Activated CD8-positive, alpha-beta T cell treated with anti-CD3 and anti-CD28 coated beads, Interleukin-2, amount 10 ng/mL, durations not matched to agents 7 days and 5 days (primary cell): ENCODE results near the gene PCCB. TPM values are rescaled to one million over a fixed set of nuclear protein-coding genes. Genes with fewer than 3 reads are reported as not detected.
"Not testable (repeated sequence)": the region's sequence is repeated elsewhere in the genome, so short reads cannot be mapped to it uniquely, and the experiment has no call there.

ENCODE experiments used
- ATAC-seq: fragments of 150-1000 bp; cut with Tn5 transposase; one replicate; pipeline ENCODE4 v1.10.0; 2021; ENCODE audit warnings: moderate library complexity
- CTCF ChIA-PET: fragments of 350-600 bp; sonication (Branson Sonifier 250); formaldehyde crosslinking; loops from one replicate; lab custom pipeline; 2021; ENCODE audit warnings: antibody characterized with exemption; lab: Charles Lee
- POLR2A ChIA-PET: fragments of 350-600 bp; sonication (Branson Sonifier 250); formaldehyde crosslinking; loops from one replicate; lab custom pipeline; 2021; ENCODE audit warnings: antibody characterized with exemption; lab: Charles Lee
- DNase-seq: peaks from one replicate; pipeline ENCODE4 v3.0.0-alpha.2; 2020
- H3K27ac Mint-ChIP-seq: one replicate; pipeline ENCODE4 v1.8.0; 2021; ENCODE audit warnings: mild to moderate bottlenecking, mixed read lengths
- H3K27me3 Mint-ChIP-seq: one replicate; pipeline ENCODE4 v1.8.0; 2021; ENCODE audit warnings: low read depth, mixed read lengths
- H3K36me3 Mint-ChIP-seq: one replicate; pipeline ENCODE4 v1.8.0; 2021; ENCODE audit warnings: low read depth, mixed read lengths
- H3K4me1 Mint-ChIP-seq: one replicate; pipeline ENCODE4 v1.8.0; 2021; ENCODE audit warnings: low read depth, mixed read lengths
- H3K4me3 Mint-ChIP-seq: one replicate; pipeline ENCODE4 v1.8.0; 2021; ENCODE audit warnings: mild to moderate bottlenecking, mixed read lengths
- H3K9me3 Mint-ChIP-seq: one replicate; pipeline ENCODE4 v1.8.0; 2022; ENCODE audit warnings: mixed read lengths; ENCODE audit not compliant: insufficient read depth
- total RNA-seq, 2 experiments: library from RNA; stranded (reverse); gene quantifications; one replicate each; pipeline ENCODE4 v1.2.3, GENCODE V29; 2021

PCCB gene
- total RNA-seq, 2 experiments from 2014 or later = 22.5 to 23.7 TPM

DNA sequence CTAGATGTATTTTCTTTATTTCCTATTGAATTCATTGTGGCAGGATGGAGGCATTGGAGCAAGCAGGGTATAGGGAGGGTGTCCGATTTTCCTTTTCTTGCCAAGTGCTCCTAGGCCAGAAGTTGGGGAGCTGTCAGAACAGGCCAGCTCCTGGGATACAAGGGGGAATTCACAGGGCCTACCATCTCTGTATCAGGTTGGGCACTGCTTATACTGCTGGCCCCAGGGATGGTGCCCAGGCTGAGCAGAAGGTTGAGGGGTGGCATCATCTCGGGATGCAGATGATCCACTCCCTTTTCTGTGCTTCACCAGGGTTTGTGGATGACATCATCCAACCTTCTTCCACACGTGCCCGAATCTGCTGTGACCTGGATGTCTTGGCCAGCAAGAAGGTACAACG is 79.5 kb downstream of the PCCB start:
- ATAC-seq = no peak
- CTCF ChIA-PET = no interaction called here
- Mint-ChIP-seq H3K27me3 (no peaks in the 10 kb centered on the region), H3K36me3 (peaks cover 58% of the 10 kb centered on the region), H3K9me3 (no peaks in the 10 kb centered on the region), H3K4me1 (no peaks in the 10 kb centered on the region), H3K4me3 (no peak overlapping the region), H3K27ac (no peak overlapping the region)
- POLR2A ChIA-PET = no interaction called here
- no peak for DNase-seq

DNA sequence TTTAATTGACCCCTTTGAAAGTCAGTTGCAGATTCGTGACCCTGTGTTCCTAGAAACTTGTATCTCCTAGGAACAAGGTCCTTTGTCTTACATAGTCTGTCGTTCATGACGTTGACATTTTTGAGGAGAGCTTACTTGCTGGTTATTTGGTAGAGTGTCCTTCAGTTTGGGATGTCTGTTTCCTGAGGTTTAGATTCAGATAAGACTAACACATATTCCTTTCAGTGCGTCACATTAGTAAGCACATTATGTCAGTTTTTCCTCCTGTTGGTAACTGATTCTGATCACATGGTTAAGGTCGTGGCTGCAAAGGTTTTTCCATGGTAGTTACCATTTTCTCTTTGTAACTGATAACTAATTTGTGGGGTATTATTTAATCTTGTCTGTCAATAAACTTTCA is 80.8 kb downstream of the PCCB start:
- ChIA-PET POLR2A (no interaction called here), CTCF (no interaction called here)
- Mint-ChIP-seq H3K36me3 (peaks cover 57% of the 10 kb centered on the region), H3K4me3 (no peak overlapping the region), H3K27ac (no peak overlapping the region), H3K27me3 (no peaks in the 10 kb centered on the region), H3K9me3 (no peaks in the 10 kb centered on the region), H3K4me1 (no peaks in the 10 kb centered on the region)
- DNase-seq (no peak), ATAC-seq (no peak)

DNA sequence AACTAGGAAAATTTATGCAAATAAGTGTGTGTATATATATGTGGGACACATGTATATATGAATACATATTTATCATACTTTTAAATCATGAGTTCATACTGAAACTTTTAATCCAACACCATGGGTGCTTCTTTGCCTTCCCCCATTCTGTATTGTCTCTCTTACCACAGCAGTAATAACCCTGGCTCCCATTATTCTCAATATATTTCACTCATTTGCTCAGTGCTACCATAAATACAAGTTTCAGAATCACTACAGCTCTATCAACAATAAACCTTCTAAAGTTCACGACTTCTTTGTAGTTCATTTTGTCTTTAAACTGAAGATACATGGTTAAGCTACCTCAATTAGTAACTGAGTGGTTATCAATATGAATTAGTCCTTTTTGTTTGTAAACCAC is 82.2 kb downstream of the PCCB start:
- H3K4me1 Mint-ChIP-seq = no peaks in the 10 kb centered on the region
- no peak overlapping the region for H3K27ac Mint-ChIP-seq
- DNase-seq = no peak
- H3K27me3 Mint-ChIP-seq = no peaks in the 10 kb centered on the region
- H3K36me3 Mint-ChIP-seq = peaks cover 59% of the 10 kb centered on the region
- POLR2A ChIA-PET = no interaction called here
- H3K4me3 Mint-ChIP-seq = no peak overlapping the region
- CTCF ChIA-PET = no interaction called here
- no peaks in the 10 kb centered on the region for H3K9me3 Mint-ChIP-seq
- ATAC-seq = no peak

DNA sequence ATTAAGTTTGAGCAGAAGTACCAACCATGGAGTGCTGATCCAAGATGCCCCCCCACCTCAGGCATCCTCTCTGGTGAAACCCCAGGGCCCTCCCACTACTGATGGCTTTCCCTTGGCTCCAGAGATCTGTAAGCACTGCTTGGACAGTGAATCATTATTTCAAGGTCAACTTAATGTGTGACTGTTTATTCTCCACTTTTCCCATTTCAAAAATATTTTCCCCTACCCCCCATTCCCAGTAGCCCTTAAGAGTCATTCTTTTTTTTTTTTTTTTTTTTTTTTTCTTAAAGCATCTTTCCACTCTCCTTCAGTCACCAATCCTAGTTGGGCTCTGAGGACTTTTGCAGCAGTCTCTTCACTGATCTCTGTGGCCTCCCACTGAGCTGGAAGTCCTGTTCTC is 82.6 kb downstream of the PCCB start:
- H3K36me3 Mint-ChIP-seq = peaks cover 56% of the 10 kb centered on the region
- H3K4me3 Mint-ChIP-seq = no peak overlapping the region
- ChIA-PET POLR2A (interaction anchor here (1.4 kb wide), 1 partner anchor 420 kb away, joined by 6 read pairs; the partner anchor contains the start of gene STAG1), CTCF (interaction anchor here (1.8 kb wide), 1 partner anchor 27 kb away, joined by 6 read pairs; no protein-coding TSS in a partner anchor)
- H3K4me1 Mint-ChIP-seq = no peaks in the 10 kb centered on the region
- no peak overlapping the region for H3K27ac Mint-ChIP-seq
- H3K9me3 Mint-ChIP-seq = no peaks in the 10 kb centered on the region
- no peaks in the 10 kb centered on the region for H3K27me3 Mint-ChIP-seq
- ATAC-seq (no peak), DNase-seq (no peak)

DNA sequence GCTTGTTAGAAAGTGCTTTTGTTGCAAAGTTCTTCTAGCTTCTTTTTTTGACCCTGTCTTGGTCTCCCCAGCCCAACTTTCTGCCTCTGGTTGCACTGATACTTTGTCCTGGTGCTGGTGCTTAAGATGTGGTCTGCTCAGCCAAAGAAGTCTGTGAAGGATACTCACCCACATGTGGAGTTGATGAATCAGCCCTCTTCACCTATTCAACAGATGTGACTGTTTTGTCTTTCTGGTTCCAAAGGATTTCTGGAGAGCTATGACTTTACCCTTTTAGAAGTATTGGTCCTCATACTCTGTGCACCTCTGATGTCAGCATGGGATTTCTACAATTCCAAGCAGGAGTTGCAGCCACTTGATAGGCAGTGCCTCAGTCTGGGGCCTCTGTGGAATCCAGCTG is 84.1 kb downstream of the PCCB start:
- no peaks in the 10 kb centered on the region for H3K4me1 Mint-ChIP-seq
- H3K27ac Mint-ChIP-seq = no peak overlapping the region
- ATAC-seq (no peak), DNase-seq (no peak)
- CTCF ChIA-PET = interaction anchor here (1.8 kb wide), 1 partner anchor 28 kb away, joined by 6 read pairs; no protein-coding TSS in a partner anchor
- no peaks in the 10 kb centered on the region for H3K9me3 Mint-ChIP-seq
- POLR2A ChIA-PET = interaction anchor here (1.4 kb wide), 1 partner anchor 418 kb away, joined by 6 read pairs; the partner anchor contains the start of gene STAG1
- no peak overlapping the region for H3K4me3 Mint-ChIP-seq
- H3K36me3 Mint-ChIP-seq = peaks cover 49% of the 10 kb centered on the region
- no peaks in the 10 kb centered on the region for H3K27me3 Mint-ChIP-seq

DNA sequence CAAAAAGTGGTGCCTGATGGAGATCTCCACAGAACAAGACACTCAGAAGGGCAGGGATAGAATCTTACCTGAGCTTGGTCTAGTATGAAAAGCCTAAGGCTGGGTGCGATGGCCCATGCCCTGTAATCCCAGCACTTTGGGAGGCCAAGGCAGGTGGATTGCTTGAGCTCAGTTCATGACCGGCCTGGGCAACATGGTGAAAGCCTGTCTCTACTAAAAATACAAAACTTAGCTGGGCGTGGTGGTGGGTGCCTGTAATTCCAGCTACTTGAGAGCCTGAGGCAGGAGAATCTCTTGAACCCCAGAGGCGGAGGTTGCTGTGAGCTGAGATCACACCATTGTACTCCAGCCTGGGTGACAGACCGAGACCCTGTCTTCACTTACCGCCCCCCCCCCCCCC is 84.6 kb downstream of the PCCB start:
- H3K4me1 Mint-ChIP-seq, H3K27me3 Mint-ChIP-seq, H3K4me3 Mint-ChIP-seq, POLR2A ChIA-PET, H3K27ac Mint-ChIP-seq, ATAC-seq, H3K9me3 Mint-ChIP-seq, DNase-seq: not testable (repeated sequence)
- H3K36me3 Mint-ChIP-seq = peaks cover 48% of the 10 kb centered on the region
- CTCF ChIA-PET = interaction anchor here (1.0 to 1.1 kb wide), 2 partner anchors 28 to 57 kb away, joined by 3 read pairs; no protein-coding TSS in a partner anchor

DNA sequence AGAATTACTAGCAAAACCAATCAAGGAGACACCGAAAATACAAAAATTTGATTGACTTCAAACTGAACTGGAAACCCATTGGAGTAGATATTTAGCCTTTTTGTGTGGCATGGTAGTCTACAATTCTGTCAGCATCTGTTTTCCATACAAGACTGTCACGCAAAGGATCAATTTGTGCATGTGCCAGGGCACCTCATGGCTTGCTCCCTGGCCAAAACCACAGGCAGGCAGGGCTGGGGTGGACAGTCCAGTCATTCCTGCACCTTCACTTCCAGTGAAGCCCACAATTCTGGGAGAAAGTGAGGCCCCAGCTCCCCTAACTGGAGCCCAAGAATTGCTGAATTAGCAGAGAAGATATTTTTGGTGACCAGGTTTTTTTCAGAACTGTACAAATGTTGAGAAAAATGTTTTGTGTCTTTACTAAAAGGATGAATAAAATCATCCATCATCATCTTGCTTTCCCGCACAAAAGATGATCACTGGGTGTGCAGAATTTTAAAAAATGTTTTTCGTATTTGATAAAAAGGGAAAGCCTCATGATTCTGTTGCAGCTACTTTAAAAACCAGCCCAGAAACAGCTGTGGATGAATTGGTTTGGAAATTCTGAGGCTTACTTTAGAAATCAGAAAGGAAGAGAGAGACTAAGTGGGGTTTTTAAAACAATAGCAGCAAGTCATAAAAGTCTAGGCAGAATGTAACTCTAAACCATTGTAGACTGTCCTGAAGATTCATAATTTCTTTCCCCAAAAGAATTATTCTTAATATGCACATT is 86.4 kb downstream of the PCCB start:
- ATAC-seq = no peak
- Mint-ChIP-seq H3K27me3 (no peaks in the 10 kb centered on the region), H3K4me1 (no peaks in the 10 kb centered on the region), H3K36me3 (peaks cover 61% of the 10 kb centered on the region), H3K4me3 (no peak overlapping the region), H3K9me3 (no peaks in the 10 kb centered on the region), H3K27ac (peak overlapping the region; percentile 25)
- DNase-seq = no peak
- POLR2A ChIA-PET = no interaction called here
- CTCF ChIA-PET = interaction anchor here (0.8 kb wide), 1 partner anchor 9 kb away, joined by 3 read pairs; no protein-coding TSS in a partner anchor

DNA sequence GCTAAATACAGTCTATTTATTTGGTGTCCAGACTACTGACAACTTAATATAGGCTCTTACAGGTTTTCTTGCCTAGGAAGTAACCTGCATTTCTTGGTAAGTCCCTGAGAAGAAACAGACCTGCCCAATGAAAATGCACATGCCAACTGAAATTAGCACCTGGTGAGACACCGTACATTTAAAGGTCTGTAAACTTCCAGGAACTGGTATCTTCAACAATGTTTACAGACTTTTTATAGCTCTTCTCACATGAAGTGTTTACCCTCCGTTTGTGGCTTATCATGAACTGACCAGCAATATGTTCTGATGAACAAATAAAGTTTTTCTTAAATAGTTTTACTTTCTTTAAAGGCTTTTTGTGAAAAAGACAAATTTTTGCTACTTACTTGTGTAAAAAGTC is 93.3 kb downstream of the PCCB start:
- Mint-ChIP-seq H3K27me3 (no peaks in the 10 kb centered on the region), H3K27ac (no peak overlapping the region), H3K4me1 (no peaks in the 10 kb centered on the region), H3K9me3 (no peaks in the 10 kb centered on the region), H3K4me3 (no peak overlapping the region), H3K36me3 (peaks cover 33% of the 10 kb centered on the region)
- DNase-seq (no peak), ATAC-seq (no peak)
- CTCF ChIA-PET = interaction anchor here (1.3 kb wide), 1 partner anchor 409 kb away, joined by 4 read pairs; the partner anchor contains the start of gene STAG1
- POLR2A ChIA-PET = no interaction called here

DNA sequence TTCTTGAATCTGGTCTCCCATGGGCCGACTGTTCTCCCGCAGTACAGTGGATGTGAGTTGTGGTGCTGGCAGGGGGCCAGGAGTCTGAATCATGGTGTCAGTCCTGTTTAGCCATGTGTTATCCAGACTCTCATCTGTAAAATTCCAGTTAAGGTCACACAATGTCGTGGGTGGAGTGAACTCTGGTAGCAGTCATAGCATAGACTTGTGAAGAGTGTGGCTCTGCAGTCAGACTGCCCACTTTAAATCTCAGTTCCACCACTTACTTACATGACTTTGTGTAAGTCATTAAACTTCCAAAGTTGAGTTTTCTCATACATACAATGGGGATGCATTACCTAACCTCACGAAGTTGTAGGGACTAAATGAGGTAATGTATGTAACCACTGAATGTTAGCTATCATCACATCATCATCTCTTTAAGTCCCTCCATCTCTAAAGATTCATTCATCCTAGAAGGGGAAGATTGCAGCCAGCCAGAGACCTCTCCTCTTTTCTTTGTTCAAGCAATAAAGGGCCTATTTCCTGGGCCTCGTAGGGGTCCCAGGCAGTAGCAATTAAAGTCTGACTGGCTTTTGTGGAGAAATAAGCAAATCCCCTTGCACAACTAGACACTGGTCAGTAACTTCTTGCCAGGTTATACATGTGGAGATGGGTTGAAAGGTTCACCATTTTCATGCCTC is 93.9 kb downstream of the PCCB start:
- H3K27ac Mint-ChIP-seq = no peak overlapping the region
- DNase-seq (no peak), ATAC-seq (no peak)
- peaks cover 37% of the 10 kb centered on the region for H3K36me3 Mint-ChIP-seq
- no peaks in the 10 kb centered on the region for H3K27me3 Mint-ChIP-seq
- no peaks in the 10 kb centered on the region for H3K9me3 Mint-ChIP-seq
- ChIA-PET POLR2A (no interaction called here), CTCF (interaction anchor here (1.3 to 2.1 kb wide), 2 partner anchors 38 to 408 kb away, joined by 4 to 5 read pairs; partner anchors contain the start of gene STAG1)
- H3K4me1 Mint-ChIP-seq = no peaks in the 10 kb centered on the region
- no peak overlapping the region for H3K4me3 Mint-ChIP-seq

DNA sequence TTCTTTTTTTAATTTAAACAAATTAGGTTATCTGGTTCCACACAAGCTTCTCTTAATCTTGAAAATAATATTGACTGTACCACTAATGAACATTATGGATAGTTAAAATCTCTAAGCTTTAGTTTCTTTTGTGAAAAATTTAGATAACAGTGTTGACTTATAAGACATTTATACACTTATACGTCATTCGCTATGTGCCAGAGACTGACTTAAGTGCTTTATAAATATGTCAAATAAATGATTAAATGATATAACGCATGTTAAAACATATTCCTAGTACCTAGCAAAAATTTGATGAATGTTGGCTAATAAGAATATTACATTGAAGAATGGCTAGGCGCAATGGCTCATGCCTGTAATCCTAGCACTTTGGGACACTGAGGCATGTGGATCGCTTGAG is 96.3 kb downstream of the PCCB start:
- Mint-ChIP-seq H3K27ac (no peak overlapping the region), H3K36me3 (peaks cover 22% of the 10 kb centered on the region), H3K9me3 (no peaks in the 10 kb centered on the region), H3K4me3 (no peak overlapping the region), H3K27me3 (no peaks in the 10 kb centered on the region), H3K4me1 (no peaks in the 10 kb centered on the region)
- CTCF ChIA-PET = interaction anchor here (0.9 kb wide), 1 partner anchor 406 kb away, joined by 4 read pairs; the partner anchor contains the start of gene STAG1
- no peak for ATAC-seq
- POLR2A ChIA-PET = no interaction called here
- DNase-seq = no peak

DNA sequence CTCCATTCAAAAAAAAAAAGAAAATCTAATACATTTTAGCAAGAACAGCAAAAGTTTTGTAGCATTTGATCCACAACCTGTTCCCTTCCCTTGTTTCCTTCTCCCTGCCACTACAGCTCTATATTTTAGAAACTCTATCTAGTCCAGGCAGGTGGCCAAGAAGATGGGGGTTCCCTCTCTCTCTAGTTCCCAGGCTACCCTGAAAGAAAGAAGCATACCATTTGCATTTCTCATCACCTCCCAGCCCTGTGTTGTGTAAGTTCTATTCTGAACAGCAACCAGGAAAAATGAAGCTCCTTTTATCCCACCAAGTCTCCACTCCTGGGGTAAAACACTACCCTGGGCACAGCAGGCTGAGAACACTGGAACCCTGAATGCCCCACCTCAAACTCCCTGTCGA is 100.0 kb downstream of the PCCB start:
- H3K27ac Mint-ChIP-seq = no peak overlapping the region
- no peak for DNase-seq
- POLR2A ChIA-PET = no interaction called here
- CTCF ChIA-PET = interaction anchor here (2.9 kb wide), 1 partner anchor 402 kb away, joined by 11 read pairs; the partner anchor contains the start of gene STAG1
- peaks cover 3% of the 10 kb centered on the region for H3K9me3 Mint-ChIP-seq
- H3K36me3 Mint-ChIP-seq = peaks cover 20% of the 10 kb centered on the region
- no peaks in the 10 kb centered on the region for H3K27me3 Mint-ChIP-seq
- ATAC-seq = no peak
- peaks cover 10% of the 10 kb centered on the region for H3K4me1 Mint-ChIP-seq
- H3K4me3 Mint-ChIP-seq = no peak overlapping the region
